Ishikawa (cell line): Measurements from ENCODE around the gene PI4K2A.

Experiments
- CEBPB ChIP-seq: IDR thresholded peaks from 2 replicates; pipeline ENCODE4 v1.6.1; 2012
- CREB1 ChIP-seq: IDR thresholded peaks from 2 replicates; pipeline ENCODE4 v1.6.1; 2012; ENCODE audit warnings: low read depth
- EGR1 ChIP-seq: IDR thresholded peaks from 2 replicates; pipeline ENCODE4 v1.6.1; 2012
- EP300 ChIP-seq: IDR thresholded peaks from 2 replicates; pipeline ENCODE4 v1.6.1; 2012; ENCODE audit warnings: borderline replicate concordance
- FOXM1 ChIP-seq: IDR thresholded peaks from 2 replicates; pipeline ENCODE4 v1.6.1; 2012; ENCODE audit warnings: low read depth, borderline replicate concordance
- NFIC ChIP-seq: IDR thresholded peaks from 2 replicates; pipeline ENCODE4 v1.6.1; 2012
- RAD21 ChIP-seq: IDR thresholded peaks from 2 replicates; pipeline ENCODE4 v1.6.1; 2012; ENCODE audit warnings: low read depth
- TAF1 ChIP-seq: IDR thresholded peaks from 2 replicates; pipeline ENCODE4 v1.6.1; 2012; ENCODE audit warnings: low read depth, mild to moderate bottlenecking
- TCF12 ChIP-seq: IDR thresholded peaks from 2 replicates; pipeline ENCODE4 v1.6.1; 2012; ENCODE audit warnings: low read depth
- TEAD4 ChIP-seq: IDR thresholded peaks from 2 replicates; pipeline ENCODE4 v1.6.1; 2012
- USF1 ChIP-seq: IDR thresholded peaks from 2 replicates; pipeline ENCODE4 v1.6.1; 2012
- YY1 ChIP-seq: IDR thresholded peaks from 2 replicates; pipeline ENCODE4 v1.6.1; 2012; ENCODE audit warnings: low read depth
- ZBTB7A ChIP-seq: IDR thresholded peaks from 2 replicates; pipeline ENCODE4 v1.6.1; 2012; ENCODE audit warnings: low read depth
- TF ChIP-seq, protein P1 (sequence below): IDR thresholded peaks from 2 replicates; pipeline ENCODE4 v1.6.1; 2012; ENCODE audit warnings: low read depth, mild to moderate bottlenecking
- TF ChIP-seq, protein P2 (sequence below): IDR thresholded peaks from 2 replicates; pipeline ENCODE4 v1.6.1; 2012

Gene PI4K2A

GRCh38 chr10:97608991-97609561, 31.4 kb upstream of the PI4K2A start:
- no peak for TF ChIP-seq TAF1
- TF ChIP-seq EGR1: no peak
- no peak for TF ChIP-seq CREB1
- TF ChIP-seq YY1: no peak

- TF ChIP-seq TCF12 (no peak), USF1 (no peak), NFIC (no peak), CEBPB (no peak), ZBTB7A (no peak), CREB1 (no peak), EGR1 (no peak), RAD21 (no peak), TEAD4 (no peak), YY1 (no peak), TAF1 (no peak), FOXM1 (no peak), EP300 (no peak)
- TF ChIP-seq, protein P1, sequence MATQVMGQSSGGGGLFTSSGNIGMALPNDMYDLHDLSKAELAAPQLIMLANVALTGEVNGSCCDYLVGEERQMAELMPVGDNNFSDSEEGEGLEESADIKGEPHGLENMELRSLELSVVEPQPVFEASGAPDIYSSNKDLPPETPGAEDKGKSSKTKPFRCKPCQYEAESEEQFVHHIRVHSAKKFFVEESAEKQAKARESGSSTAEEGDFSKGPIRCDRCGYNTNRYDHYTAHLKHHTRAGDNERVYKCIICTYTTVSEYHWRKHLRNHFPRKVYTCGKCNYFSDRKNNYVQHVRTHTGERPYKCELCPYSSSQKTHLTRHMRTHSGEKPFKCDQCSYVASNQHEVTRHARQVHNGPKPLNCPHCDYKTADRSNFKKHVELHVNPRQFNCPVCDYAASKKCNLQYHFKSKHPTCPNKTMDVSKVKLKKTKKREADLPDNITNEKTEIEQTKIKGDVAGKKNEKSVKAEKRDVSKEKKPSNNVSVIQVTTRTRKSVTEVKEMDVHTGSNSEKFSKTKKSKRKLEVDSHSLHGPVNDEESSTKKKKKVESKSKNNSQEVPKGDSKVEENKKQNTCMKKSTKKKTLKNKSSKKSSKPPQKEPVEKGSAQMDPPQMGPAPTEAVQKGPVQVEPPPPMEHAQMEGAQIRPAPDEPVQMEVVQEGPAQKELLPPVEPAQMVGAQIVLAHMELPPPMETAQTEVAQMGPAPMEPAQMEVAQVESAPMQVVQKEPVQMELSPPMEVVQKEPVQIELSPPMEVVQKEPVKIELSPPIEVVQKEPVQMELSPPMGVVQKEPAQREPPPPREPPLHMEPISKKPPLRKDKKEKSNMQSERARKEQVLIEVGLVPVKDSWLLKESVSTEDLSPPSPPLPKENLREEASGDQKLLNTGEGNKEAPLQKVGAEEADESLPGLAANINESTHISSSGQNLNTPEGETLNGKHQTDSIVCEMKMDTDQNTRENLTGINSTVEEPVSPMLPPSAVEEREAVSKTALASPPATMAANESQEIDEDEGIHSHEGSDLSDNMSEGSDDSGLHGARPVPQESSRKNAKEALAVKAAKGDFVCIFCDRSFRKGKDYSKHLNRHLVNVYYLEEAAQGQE: no peak
- TF ChIP-seq, protein P2, sequence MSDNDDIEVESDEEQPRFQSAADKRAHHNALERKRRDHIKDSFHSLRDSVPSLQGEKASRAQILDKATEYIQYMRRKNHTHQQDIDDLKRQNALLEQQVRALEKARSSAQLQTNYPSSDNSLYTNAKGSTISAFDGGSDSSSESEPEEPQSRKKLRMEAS: no peak
These were observed 29.0 kb upstream of the PI4K2A start for GRCh38 chr10:97611473-97611872.

DNA sequence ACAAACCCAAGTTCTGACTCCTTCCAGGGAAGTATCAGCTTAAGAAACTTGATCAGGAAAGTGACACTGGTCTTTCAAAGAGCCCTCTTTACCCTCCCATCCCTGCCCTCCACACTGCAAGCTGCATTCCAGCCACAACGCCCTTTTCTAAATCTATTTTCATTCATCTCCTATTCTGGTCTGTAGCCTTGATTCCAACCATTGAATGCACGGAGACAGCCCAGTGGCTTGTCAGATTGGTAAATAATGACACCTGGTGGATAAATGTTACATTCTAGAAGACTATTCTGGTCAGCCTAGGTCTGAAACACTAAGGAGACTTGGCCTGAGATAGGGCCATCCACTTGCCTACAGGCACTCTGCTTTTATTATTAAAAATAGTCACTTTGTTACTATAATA, 28.1 kb upstream of the PI4K2A start:
- TF ChIP-seq RAD21 (peak; percentile 87), FOXM1 (no peak)

DNA sequence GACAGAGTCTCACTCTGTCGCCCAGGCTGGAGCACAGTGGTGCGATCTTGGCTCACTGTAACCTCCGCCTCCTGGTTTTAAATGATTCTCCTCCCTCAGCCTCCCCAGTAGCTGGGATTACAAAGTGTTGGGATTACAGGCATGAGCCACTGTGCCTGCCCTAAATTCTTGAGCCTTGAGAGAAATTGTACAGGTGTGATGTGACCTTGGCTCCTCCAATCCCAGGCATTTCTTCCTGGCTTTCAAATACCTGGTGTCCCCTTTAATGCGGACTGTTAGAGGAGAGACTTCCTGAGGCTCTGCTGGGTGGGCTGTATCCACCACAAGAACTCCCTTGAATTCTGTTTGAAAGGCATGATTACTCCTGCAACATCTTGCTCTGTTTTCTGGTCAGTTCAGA, 22.2 kb upstream of the PI4K2A start:
- TF ChIP-seq TEAD4 (no peak), EGR1 (no peak), USF1 (no peak), CREB1 (no peak), NFIC (no peak), FOXM1 (no peak), RAD21 (no peak), CEBPB (no peak), TCF12 (no peak), TAF1 (no peak), YY1 (no peak), EP300 (no peak), ZBTB7A (no peak)
- TF ChIP-seq, protein P1: no peak
- TF ChIP-seq, protein P2: no peak

DNA sequence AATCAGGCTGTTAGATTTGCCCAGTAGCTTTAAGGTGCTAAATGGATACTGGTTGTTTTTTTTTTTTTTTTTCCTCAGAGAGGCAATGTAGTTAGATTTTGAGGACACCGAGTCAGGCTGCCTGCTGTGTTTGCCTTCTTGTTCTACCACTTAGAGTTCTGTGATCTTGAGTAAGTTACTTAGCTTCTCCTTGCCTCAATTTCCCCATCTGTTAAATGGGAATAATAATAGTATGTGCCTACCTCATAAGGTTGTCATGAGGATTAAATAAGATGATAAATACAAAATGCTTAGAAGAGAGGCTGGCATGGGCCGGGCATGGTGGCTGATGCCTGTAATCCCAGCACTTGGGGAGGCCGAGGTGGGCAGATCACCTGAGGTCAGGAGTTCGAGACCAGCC, 21.7 kb upstream of the PI4K2A start:
- TF ChIP-seq ZBTB7A: no peak
- TF ChIP-seq RAD21: no peak
- no peak for TF ChIP-seq CREB1
- no peak for TF ChIP-seq TAF1

DNA sequence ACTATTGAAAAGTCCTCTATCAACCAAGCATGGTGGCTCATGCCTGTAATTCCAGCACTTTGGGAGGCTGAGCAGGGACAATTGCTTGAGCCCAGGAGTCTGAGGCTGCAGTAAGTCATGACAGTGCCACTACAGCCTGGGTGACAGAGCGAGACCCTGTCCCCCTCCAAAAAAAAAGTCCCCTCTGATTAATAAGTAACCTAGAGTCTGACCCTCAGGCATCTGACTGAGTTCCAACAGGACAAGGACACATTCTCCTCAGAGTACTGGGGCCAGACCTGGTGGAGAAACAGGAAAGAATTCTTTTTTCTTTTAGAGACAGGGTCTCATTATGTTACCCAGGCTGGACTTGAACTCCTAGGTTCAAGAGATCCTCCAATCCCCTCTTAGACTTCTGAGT, 17.2 kb upstream of the PI4K2A start:
- TF ChIP-seq NFIC (no peak), TCF12 (no peak), ZBTB7A (no peak), EGR1 (no peak), CREB1 (no peak), EP300 (no peak), TAF1 (no peak), FOXM1 (no peak), YY1 (no peak), TEAD4 (no peak), CEBPB (no peak), RAD21 (no peak), USF1 (no peak)
- TF ChIP-seq, protein P1: no peak
- TF ChIP-seq, protein P2: no peak
